Gastrocnemius medialis (tissue), 4 donors: Measurements from ENCODE around the gene CAMK4.

Experiments
- POLR2A ChIP-seq, 2 donors: fragments of 450-650 bp; IDR thresholded peaks; one replicate each; pipeline ENCODE4 v1.6.1; 2017; ENCODE audit warnings: antibody characterized with exemption in 2 of 2, mild to moderate bottlenecking in 2 of 2, moderate library complexity in 2 of 2
- TF ChIP-seq, protein P1 (sequence below), 5 experiments: fragments of 450-650 bp in 3 of 5; fragments of 200-600 bp in 2 of 5; sonication (generic) in 2 of 5; IDR thresholded peaks in 4 of 5; conservative IDR thresholded peaks in 1 of 5; 1 replicate in 4 of 5; 2 replicates in 1 of 5; pipeline ENCODE4 v1.5.1; 2016 to 2019; ENCODE audit warnings: antibody characterized with exemption in 5 of 5, mild to moderate bottlenecking in 3 of 5, moderate library complexity in 3 of 5

DNA sequence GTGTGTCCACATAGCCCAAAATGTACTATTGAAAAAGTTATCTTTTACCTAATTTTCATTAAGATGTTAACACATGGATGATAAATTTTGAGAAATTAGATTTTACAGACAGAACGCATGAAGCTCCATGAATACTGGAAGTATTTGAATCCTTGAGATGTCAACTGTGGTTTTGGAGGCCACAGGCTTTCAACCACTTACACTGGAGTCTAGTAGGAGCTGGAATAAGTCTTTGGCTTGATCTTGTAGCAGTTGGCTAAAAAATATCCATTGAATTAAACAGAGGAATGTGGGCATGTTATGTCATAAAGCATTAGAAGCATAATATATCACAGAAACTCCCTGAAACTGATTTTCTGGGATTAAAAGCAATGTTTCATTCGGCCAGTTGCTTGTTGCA lies 52.9 kb downstream of the CAMK4 start:
- TF ChIP-seq, protein P1, sequence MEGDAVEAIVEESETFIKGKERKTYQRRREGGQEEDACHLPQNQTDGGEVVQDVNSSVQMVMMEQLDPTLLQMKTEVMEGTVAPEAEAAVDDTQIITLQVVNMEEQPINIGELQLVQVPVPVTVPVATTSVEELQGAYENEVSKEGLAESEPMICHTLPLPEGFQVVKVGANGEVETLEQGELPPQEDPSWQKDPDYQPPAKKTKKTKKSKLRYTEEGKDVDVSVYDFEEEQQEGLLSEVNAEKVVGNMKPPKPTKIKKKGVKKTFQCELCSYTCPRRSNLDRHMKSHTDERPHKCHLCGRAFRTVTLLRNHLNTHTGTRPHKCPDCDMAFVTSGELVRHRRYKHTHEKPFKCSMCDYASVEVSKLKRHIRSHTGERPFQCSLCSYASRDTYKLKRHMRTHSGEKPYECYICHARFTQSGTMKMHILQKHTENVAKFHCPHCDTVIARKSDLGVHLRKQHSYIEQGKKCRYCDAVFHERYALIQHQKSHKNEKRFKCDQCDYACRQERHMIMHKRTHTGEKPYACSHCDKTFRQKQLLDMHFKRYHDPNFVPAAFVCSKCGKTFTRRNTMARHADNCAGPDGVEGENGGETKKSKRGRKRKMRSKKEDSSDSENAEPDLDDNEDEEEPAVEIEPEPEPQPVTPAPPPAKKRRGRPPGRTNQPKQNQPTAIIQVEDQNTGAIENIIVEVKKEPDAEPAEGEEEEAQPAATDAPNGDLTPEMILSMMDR (IDR thresholded peaks at IDR 0.05 in 4 of 5, conservative IDR thresholded peaks at IDR 0.05 in 1 of 5), result no peak
- TF ChIP-seq POLR2A (IDR thresholded peaks at IDR 0.05), result no peak
